Measurements from ENCODE around the gene PDSS2.
"Not testable (repeated sequence)": the region's sequence is repeated elsewhere in the genome, so short reads cannot be mapped to it uniquely, and the experiment has no call there.

The PDSS2 gene

GRCh38 chr6:107440936-107441335 lies 18.4 kb downstream of the PDSS2 start:
- peak overlapping the region; percentile 3 for H3K27ac Mint-ChIP-seq
- peaks cover 5% of the 10 kb centered on the region for H3K9me3 Mint-ChIP-seq
- peaks cover 9% of the 10 kb centered on the region for H3K36me3 Mint-ChIP-seq (ENCODE audit: low read depth)
- no peak for DNase-seq
- H3K4me3 Mint-ChIP-seq, result no peak overlapping the region
- peaks cover 12% of the 10 kb centered on the region for H3K4me1 Mint-ChIP-seq
- H3K27me3 Mint-ChIP-seq (ENCODE audit: low read depth, poor library complexity), result peaks cover 6% of the 10 kb centered on the region
- no peak for TF ChIP-seq CTCF (IDR thresholded peaks at IDR 0.05)

- H3K36me3 Mint-ChIP-seq (ENCODE audit: low read depth), result peaks cover 5% of the 10 kb centered on the region
- no peak overlapping the region for H3K27ac Mint-ChIP-seq
- H3K4me3 Mint-ChIP-seq, result no peak overlapping the region
- TF ChIP-seq CTCF (IDR thresholded peaks at IDR 0.05), result no peak
- peaks cover 6% of the 10 kb centered on the region for H3K27me3 Mint-ChIP-seq (ENCODE audit: low read depth, poor library complexity)
- H3K9me3 Mint-ChIP-seq, result no peaks in the 10 kb centered on the region
- H3K4me1 Mint-ChIP-seq, result peaks cover 12% of the 10 kb centered on the region
- DNase-seq, result no peak
Observed at GRCh38 chr6:107439406-107439805, 20.0 kb downstream of the PDSS2 start.

GRCh38 chr6:107437691-107438090 lies 21.7 kb downstream of the PDSS2 start:
- Mint-ChIP-seq H3K9me3 (peaks cover 16% of the 10 kb centered on the region), H3K27me3 (ENCODE audit: low read depth, poor library complexity) (peaks cover 6% of the 10 kb centered on the region), H3K36me3 (ENCODE audit: low read depth) (peaks cover 18% of the 10 kb centered on the region), H3K27ac (no peak overlapping the region), H3K4me3 (no peak overlapping the region), H3K4me1 (peaks cover 12% of the 10 kb centered on the region)
- TF ChIP-seq CTCF (IDR thresholded peaks at IDR 0.05), result no peak
- DNase-seq, result no peak

GRCh38 chr6:107436881-107437280 lies 22.5 kb downstream of the PDSS2 start:
- peaks cover 12% of the 10 kb centered on the region for H3K4me1 Mint-ChIP-seq
- TF ChIP-seq CTCF (IDR thresholded peaks at IDR 0.05), result no peak
- peaks cover 18% of the 10 kb centered on the region for H3K36me3 Mint-ChIP-seq (ENCODE audit: low read depth)
- no peak overlapping the region for H3K27ac Mint-ChIP-seq
- peaks cover 16% of the 10 kb centered on the region for H3K9me3 Mint-ChIP-seq
- peaks cover 6% of the 10 kb centered on the region for H3K27me3 Mint-ChIP-seq (ENCODE audit: low read depth, poor library complexity)
- DNase-seq, result no peak
- no peak overlapping the region for H3K4me3 Mint-ChIP-seq

GRCh38 chr6:107435798-107436197 lies 23.6 kb downstream of the PDSS2 start:
- peaks cover 16% of the 10 kb centered on the region for H3K9me3 Mint-ChIP-seq
- peaks cover 18% of the 10 kb centered on the region for H3K36me3 Mint-ChIP-seq (ENCODE audit: low read depth)
- H3K27ac Mint-ChIP-seq, result no peak overlapping the region
- no peak for TF ChIP-seq CTCF (IDR thresholded peaks at IDR 0.05)
- H3K27me3 Mint-ChIP-seq (ENCODE audit: low read depth, poor library complexity), result peaks cover 6% of the 10 kb centered on the region
- H3K4me1 Mint-ChIP-seq, result peaks cover 1% of the 10 kb centered on the region
- no peak overlapping the region for H3K4me3 Mint-ChIP-seq
- DNase-seq, result no peak

GRCh38 chr6:107434812-107435211 lies 24.6 kb downstream of the PDSS2 start:
- no peak for TF ChIP-seq CTCF (IDR thresholded peaks at IDR 0.05)
- no peak for DNase-seq
- H3K27ac Mint-ChIP-seq, result no peak overlapping the region
- no peaks in the 10 kb centered on the region for H3K4me1 Mint-ChIP-seq
- H3K27me3 Mint-ChIP-seq (ENCODE audit: low read depth, poor library complexity), result peaks cover 3% of the 10 kb centered on the region
- H3K36me3 Mint-ChIP-seq (ENCODE audit: low read depth), result peaks cover 22% of the 10 kb centered on the region
- H3K9me3 Mint-ChIP-seq, result peaks cover 16% of the 10 kb centered on the region
- no peak overlapping the region for H3K4me3 Mint-ChIP-seq

GRCh38 chr6:107425951-107426350 lies 33.4 kb downstream of the PDSS2 start:
- not testable (repeated sequence) for DNase-seq; H3K4me3 Mint-ChIP-seq; H3K27ac Mint-ChIP-seq; H3K4me1 Mint-ChIP-seq; H3K27me3 Mint-ChIP-seq (ENCODE audit: low read depth, poor library complexity)
- Mint-ChIP-seq H3K9me3 (peaks cover 36% of the 10 kb centered on the region), H3K36me3 (ENCODE audit: low read depth) (peaks cover 45% of the 10 kb centered on the region)
